PFSK-1 (cell line): ENCODE results near the gene PDGFD.

Source experiments
- FOXP2 ChIP-seq: optimal IDR thresholded peaks from 2 replicates; pipeline ENCODE3; 2011; ENCODE audit warnings: borderline replicate concordance, control low read depth, inconsistent platforms; ENCODE audit not compliant: insufficient read depth; ENCODE audit errors: extremely low read length, extremely low read depth
- POLR2AphosphoS5 ChIP-seq: IDR thresholded peaks from 2 replicates; pipeline ENCODE4 v1.6.1; 2012; ENCODE audit warnings: low read depth, mild to moderate bottlenecking, control low read depth, low read length, moderate library complexity
- SIN3A ChIP-seq: IDR thresholded peaks from 2 replicates; pipeline ENCODE4 v1.6.1; 2012; ENCODE audit warnings: mild to moderate bottlenecking, low read length, moderate library complexity, borderline replicate concordance; ENCODE audit not compliant: insufficient read depth
- TAF1 ChIP-seq: IDR thresholded peaks from 2 replicates; pipeline ENCODE4 v1.6.1; 2012; ENCODE audit warnings: low read length, control low read depth, borderline replicate concordance; ENCODE audit not compliant: insufficient read depth
- TF ChIP-seq, protein P1 (sequence below), 2 experiments: IDR thresholded peaks; 2 replicates each; pipeline versions ENCODE4 v1.6.1 to v1.8.0; 2011 to 2012; ENCODE audit warnings: low read depth in 2 of 2, low read length in 2 of 2, control low read depth in 1 of 2, inconsistent platforms in 1 of 2, mild to moderate bottlenecking in 1 of 2, moderate library complexity in 1 of 2; ENCODE audit not compliant: insufficient read depth in 1 of 2

The PDGFD gene

DNA sequence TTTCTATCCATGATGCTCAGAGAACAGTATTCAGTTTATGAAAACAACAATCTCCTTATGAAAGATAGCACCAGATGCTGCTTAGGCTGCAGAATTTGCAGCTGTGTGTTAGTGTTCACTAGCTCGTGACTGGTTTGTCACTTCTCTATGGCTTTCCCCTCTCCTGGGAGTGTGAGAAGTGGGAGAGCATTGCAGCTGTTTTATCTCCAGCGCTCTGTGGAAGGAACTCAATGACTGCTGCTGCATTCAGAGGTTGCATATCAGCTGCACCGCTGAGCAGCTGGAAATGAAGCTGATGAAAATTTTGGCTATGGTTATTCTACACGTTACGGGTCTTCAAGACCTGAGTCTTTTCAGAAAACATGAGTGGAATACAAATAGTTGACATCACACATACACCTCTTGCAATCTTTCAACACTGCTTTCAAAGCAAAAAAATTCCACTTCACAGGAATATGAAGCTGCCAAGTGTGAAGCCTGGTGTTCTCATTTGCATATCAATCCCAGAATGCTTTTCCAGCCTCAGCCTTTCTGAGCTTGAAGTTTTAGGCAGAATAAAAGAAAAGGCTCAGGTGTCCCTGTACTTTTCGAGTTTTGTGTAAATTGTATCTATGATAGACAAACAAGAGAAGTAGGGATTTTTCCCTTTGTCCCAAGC lies 276.8 kb downstream of the PDGFD start:
- TF ChIP-seq TAF1 (no peak), SIN3A (no peak), FOXP2 (no peak), POLR2AphosphoS5 (no peak)
- TF ChIP-seq, protein P1, sequence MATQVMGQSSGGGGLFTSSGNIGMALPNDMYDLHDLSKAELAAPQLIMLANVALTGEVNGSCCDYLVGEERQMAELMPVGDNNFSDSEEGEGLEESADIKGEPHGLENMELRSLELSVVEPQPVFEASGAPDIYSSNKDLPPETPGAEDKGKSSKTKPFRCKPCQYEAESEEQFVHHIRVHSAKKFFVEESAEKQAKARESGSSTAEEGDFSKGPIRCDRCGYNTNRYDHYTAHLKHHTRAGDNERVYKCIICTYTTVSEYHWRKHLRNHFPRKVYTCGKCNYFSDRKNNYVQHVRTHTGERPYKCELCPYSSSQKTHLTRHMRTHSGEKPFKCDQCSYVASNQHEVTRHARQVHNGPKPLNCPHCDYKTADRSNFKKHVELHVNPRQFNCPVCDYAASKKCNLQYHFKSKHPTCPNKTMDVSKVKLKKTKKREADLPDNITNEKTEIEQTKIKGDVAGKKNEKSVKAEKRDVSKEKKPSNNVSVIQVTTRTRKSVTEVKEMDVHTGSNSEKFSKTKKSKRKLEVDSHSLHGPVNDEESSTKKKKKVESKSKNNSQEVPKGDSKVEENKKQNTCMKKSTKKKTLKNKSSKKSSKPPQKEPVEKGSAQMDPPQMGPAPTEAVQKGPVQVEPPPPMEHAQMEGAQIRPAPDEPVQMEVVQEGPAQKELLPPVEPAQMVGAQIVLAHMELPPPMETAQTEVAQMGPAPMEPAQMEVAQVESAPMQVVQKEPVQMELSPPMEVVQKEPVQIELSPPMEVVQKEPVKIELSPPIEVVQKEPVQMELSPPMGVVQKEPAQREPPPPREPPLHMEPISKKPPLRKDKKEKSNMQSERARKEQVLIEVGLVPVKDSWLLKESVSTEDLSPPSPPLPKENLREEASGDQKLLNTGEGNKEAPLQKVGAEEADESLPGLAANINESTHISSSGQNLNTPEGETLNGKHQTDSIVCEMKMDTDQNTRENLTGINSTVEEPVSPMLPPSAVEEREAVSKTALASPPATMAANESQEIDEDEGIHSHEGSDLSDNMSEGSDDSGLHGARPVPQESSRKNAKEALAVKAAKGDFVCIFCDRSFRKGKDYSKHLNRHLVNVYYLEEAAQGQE (IDR thresholded peaks at IDR 0.05; ENCODE audit: insufficient read depth in 1 of 2, low read depth in 2 of 2, low read length in 2 of 2): no peak

DNA sequence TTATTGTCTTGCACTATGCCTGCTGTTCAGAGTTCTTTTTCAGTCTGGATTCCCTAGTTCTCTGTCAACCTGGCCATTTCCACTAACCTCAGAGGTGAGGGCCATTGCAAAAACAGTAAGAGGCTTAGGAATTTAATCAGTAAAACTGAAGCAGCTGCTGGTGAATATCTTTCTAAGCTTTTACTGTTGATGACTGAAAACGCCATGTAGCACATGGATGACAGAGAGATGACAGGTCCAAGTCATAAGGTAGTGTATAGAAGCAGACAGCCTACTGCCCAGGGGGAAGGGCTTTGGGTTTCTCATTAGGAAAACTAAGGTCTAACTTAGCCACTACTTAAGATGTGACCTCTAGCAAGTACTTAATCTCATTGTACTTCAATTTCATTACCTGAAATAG lies 280.1 kb downstream of the PDGFD start:
- TF ChIP-seq TAF1 (no peak), POLR2AphosphoS5 (no peak), FOXP2 (no peak), SIN3A (no peak)
- TF ChIP-seq, protein P1 (IDR thresholded peaks at IDR 0.05; ENCODE audit: insufficient read depth in 1 of 2, low read depth in 2 of 2, low read length in 2 of 2): no peak

DNA sequence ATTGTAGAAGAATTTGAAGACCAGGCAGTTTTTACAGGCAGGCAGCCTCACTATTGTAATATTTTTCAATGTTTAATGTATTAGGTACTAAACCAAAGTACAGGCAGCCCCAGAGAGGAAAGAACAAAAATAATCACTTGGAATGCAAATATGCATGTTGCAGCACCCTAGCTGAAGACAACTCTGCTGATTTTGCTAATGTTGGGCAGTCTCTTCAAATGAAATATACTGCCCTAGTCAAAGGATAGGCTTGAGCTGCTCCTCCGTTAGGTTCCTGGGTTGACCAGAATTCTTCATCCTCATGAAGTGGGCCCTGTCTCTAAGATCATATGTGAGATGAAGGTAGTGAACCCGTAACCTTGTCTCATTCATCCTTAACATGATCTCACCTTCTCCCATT lies 280.7 kb downstream of the PDGFD start:
- TF ChIP-seq FOXP2 (no peak), TAF1 (no peak), SIN3A (no peak), POLR2AphosphoS5 (no peak)
- TF ChIP-seq, protein P1 (IDR thresholded peaks at IDR 0.05; ENCODE audit: insufficient read depth in 1 of 2, low read depth in 2 of 2, low read length in 2 of 2): no peak

DNA sequence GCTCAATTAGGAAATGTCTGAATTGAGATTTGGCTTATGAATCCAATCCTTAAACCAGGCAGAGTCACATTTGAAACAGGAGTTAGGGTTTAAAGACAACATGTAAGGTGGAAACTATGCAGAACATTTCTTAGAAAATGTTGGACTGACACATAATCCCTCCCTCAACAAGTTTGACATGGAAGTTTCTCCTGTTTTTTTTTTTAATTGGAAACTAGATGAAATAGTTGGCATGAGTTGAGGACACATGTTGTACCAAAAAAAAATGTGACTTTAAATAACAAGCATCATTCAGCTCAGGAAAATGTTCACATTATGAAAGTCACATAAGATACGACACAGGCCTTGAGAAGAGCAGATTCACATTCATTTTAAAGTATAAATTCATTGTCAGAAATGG lies 282.4 kb downstream of the PDGFD start:
- TF ChIP-seq, protein P1 (IDR thresholded peaks at IDR 0.05; ENCODE audit: insufficient read depth in 1 of 2, low read depth in 2 of 2, low read length in 2 of 2): no peak
- TF ChIP-seq TAF1 (no peak), POLR2AphosphoS5 (no peak), FOXP2 (no peak), SIN3A (no peak)
